Endothelial cell (in vitro differentiated cells): ENCODE measurements around the gene ACVR1B. TPM values are rescaled to one million over a fixed set of nuclear protein-coding genes. Genes with fewer than 3 reads are reported as not detected.

Experiments
- DNase-seq: peaks from one replicate; pipeline ENCODE4 v3.0.0; 2021; ENCODE audit warnings: low spot score
- H3K27ac Mint-ChIP-seq: one replicate; pipeline ENCODE4 v1.8.0; 2021; ENCODE audit warnings: mixed read lengths, inconsistent platforms; ENCODE audit not compliant: unreplicated experiment
- H3K27me3 Mint-ChIP-seq: one replicate; pipeline ENCODE4 v1.8.0; 2021; ENCODE audit warnings: mild to moderate bottlenecking, moderate library complexity, mixed read lengths, inconsistent platforms; ENCODE audit not compliant: unreplicated experiment
- H3K36me3 Mint-ChIP-seq: one replicate; pipeline ENCODE4 v1.8.0; 2021; ENCODE audit warnings: mild to moderate bottlenecking, low read depth, mixed read lengths, inconsistent platforms; ENCODE audit not compliant: unreplicated experiment
- H3K4me1 Mint-ChIP-seq: one replicate; pipeline ENCODE4 v1.8.0; 2021; ENCODE audit warnings: mild to moderate bottlenecking, mixed read lengths, inconsistent platforms; ENCODE audit not compliant: unreplicated experiment
- H3K4me3 Mint-ChIP-seq: one replicate; pipeline ENCODE4 v1.8.0; 2021; ENCODE audit warnings: mild to moderate bottlenecking, mixed read lengths, inconsistent platforms; ENCODE audit not compliant: unreplicated experiment
- H3K9me3 Mint-ChIP-seq: one replicate; pipeline ENCODE4 v1.8.0; 2021; ENCODE audit warnings: mixed read lengths, inconsistent platforms; ENCODE audit not compliant: unreplicated experiment
- CTCF ChIP-seq: fragments of 200-600 bp; sonication (generic); IDR thresholded peaks from one replicate; pipeline ENCODE4 v1.5.0; 2021; ENCODE audit warnings: antibody characterized with exemption; ENCODE audit not compliant: unreplicated experiment
- total RNA-seq: library from RNA; stranded (reverse); fragmentation: NEBNext Ultra II Directional; extraction: Animal tissue kit (Norgen Biotek cat#: 25700); gene quantifications from one replicate; pipeline ENCODE4 v1.2.1, GENCODE V29; 2021; ENCODE audit not compliant: unreplicated experiment

Gene ACVR1B
- total RNA-seq, 1 donor from 2014 or later: 30.5 TPM

- no peak overlapping the region for H3K27ac Mint-ChIP-seq
- H3K36me3 Mint-ChIP-seq: peaks cover 32% of the 10 kb centered on the region
- no peaks in the 10 kb centered on the region for H3K9me3 Mint-ChIP-seq
- DNase-seq: no peak
- TF ChIP-seq CTCF: no peak
- H3K27me3 Mint-ChIP-seq: no peaks in the 10 kb centered on the region
- H3K4me1 Mint-ChIP-seq: peaks cover 8% of the 10 kb centered on the region
- no peak overlapping the region for H3K4me3 Mint-ChIP-seq
Measured at GRCh38 chr12:51984657-51985056, 33.2 kb downstream of the ACVR1B start.

- Mint-ChIP-seq H3K9me3 (no peaks in the 10 kb centered on the region), H3K36me3 (peaks cover 32% of the 10 kb centered on the region)
Measured at GRCh38 chr12:51985154-51985835, 33.8 kb downstream of the ACVR1B start.

GRCh38 chr12:51986834-51987233 lies 35.3 kb downstream of the ACVR1B start:
- H3K27me3 Mint-ChIP-seq: peaks cover 2% of the 10 kb centered on the region
- H3K27ac Mint-ChIP-seq: no peak overlapping the region
- no peaks in the 10 kb centered on the region for H3K4me1 Mint-ChIP-seq
- TF ChIP-seq CTCF: no peak
- peaks cover 35% of the 10 kb centered on the region for H3K36me3 Mint-ChIP-seq
- H3K4me3 Mint-ChIP-seq: no peak overlapping the region
- H3K9me3 Mint-ChIP-seq: no peaks in the 10 kb centered on the region
- no peak for DNase-seq

More at GRCh38 chr12:51985154-51985835, 33.8 kb downstream of the ACVR1B start:
- H3K27me3 Mint-ChIP-seq: no peaks in the 10 kb centered on the region
- H3K4me1 Mint-ChIP-seq: peaks cover 6% of the 10 kb centered on the region
- H3K4me3 Mint-ChIP-seq: no peak overlapping the region
- no peak for TF ChIP-seq CTCF
- H3K27ac Mint-ChIP-seq: no peak overlapping the region
- DNase-seq: no peak

- TF ChIP-seq CTCF: no peak
- Mint-ChIP-seq H3K9me3 (no peaks in the 10 kb centered on the region), H3K27me3 (peaks cover 6% of the 10 kb centered on the region), H3K36me3 (peaks cover 19% of the 10 kb centered on the region), H3K27ac (no peak overlapping the region), H3K4me1 (peaks cover 15% of the 10 kb centered on the region), H3K4me3 (no peak overlapping the region)
- no peak for DNase-seq
Measured at GRCh38 chr12:51992246-51992645, 40.7 kb downstream of the ACVR1B start.

- H3K27me3 Mint-ChIP-seq: peaks cover 6% of the 10 kb centered on the region
- H3K9me3 Mint-ChIP-seq: no peaks in the 10 kb centered on the region
- no peak overlapping the region for H3K27ac Mint-ChIP-seq
- peaks cover 18% of the 10 kb centered on the region for H3K4me1 Mint-ChIP-seq
- no peak for TF ChIP-seq CTCF
- no peak overlapping the region for H3K4me3 Mint-ChIP-seq
- no peak for DNase-seq
- H3K36me3 Mint-ChIP-seq: peaks cover 27% of the 10 kb centered on the region
Measured at GRCh38 chr12:51994539-51994820, 43.0 kb downstream of the ACVR1B start.
